OCI-LY3 (cell line): ENCODE data around the gene CARD19.

Experiments
- EZH2phosphoT487 ChIP-seq: fragments of 200-600 bp; shearing (Covaris generic); IDR thresholded peaks from 2 replicates; pipeline ENCODE4 v1.6.1; 2018; ENCODE audit warnings: antibody characterized with exemption, mixed run types, low read depth
- TF ChIP-seq, protein P1 (sequence below): fragments of 200-600, 300-600 bp; sonication (generic); IDR thresholded peaks from 2 replicates; pipeline ENCODE4 v1.5.1; 2014; ENCODE audit warnings: antibody characterized with exemption, low read length, low read depth

DNA sequence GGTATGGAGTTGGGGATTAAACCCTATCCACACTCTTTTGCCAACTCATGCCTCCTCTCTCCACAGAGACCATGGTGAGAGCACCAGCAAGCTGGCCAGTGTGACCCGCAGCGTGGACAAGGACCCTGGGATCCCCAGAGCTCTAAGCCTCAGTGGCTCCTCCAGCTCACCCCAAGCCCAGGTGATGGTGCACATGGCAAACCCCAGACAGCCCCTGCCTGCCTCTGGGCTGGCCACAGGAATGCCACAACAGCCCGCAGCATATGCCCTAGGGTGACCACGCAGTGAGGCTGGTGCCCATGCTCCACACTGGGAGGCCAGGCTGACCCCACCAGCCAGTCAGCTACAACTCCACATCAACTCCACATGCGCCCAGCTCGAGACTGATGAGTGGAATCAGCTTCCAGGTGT is 11.5 kb upstream of the CARD19 start:
- TF ChIP-seq, protein P1, sequence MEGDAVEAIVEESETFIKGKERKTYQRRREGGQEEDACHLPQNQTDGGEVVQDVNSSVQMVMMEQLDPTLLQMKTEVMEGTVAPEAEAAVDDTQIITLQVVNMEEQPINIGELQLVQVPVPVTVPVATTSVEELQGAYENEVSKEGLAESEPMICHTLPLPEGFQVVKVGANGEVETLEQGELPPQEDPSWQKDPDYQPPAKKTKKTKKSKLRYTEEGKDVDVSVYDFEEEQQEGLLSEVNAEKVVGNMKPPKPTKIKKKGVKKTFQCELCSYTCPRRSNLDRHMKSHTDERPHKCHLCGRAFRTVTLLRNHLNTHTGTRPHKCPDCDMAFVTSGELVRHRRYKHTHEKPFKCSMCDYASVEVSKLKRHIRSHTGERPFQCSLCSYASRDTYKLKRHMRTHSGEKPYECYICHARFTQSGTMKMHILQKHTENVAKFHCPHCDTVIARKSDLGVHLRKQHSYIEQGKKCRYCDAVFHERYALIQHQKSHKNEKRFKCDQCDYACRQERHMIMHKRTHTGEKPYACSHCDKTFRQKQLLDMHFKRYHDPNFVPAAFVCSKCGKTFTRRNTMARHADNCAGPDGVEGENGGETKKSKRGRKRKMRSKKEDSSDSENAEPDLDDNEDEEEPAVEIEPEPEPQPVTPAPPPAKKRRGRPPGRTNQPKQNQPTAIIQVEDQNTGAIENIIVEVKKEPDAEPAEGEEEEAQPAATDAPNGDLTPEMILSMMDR = no peak
- no peak for TF ChIP-seq EZH2phosphoT487
